SU-DHL-6 (cell line): ENCODE results near the gene DDX52.

Experiments
- H2AFZ ChIP-seq: fragments of 200-600 bp; sonication (generic); 2 replicates; pipeline ENCODE4 v1.6.1; 2014; ENCODE audit warnings: low read depth, mild to moderate bottlenecking, moderate library complexity, mixed read lengths, antibody characterized with exemption, low read length; ENCODE audit not compliant: severe bottlenecking
- H3F3A ChIP-seq: fragments of 200-600 bp; shearing (Covaris generic); 2 replicates; pipeline ENCODE4 v1.6.0; 2016; ENCODE audit warnings: antibody characterized with exemption, mild to moderate bottlenecking; ENCODE audit not compliant: insufficient read depth
- H3K27ac ChIP-seq: fragments of 200-600 bp; sonication (generic); 2 replicates; pipeline ENCODE4 v1.5.1; 2016; ENCODE audit warnings: low read depth, mild to moderate bottlenecking, low read length, moderate library complexity, mixed read lengths
- H3K27me3 ChIP-seq: fragments of 200-600 bp; sonication (generic), shearing (Covaris generic); 2 replicates; pipeline ENCODE4 v1.6.0; 2014; ENCODE audit warnings: mild to moderate bottlenecking, low read length
- H3K36me3 ChIP-seq: fragments of 200-600 bp; sonication (generic); 2 replicates; pipeline ENCODE4 v1.6.1; 2014; ENCODE audit warnings: mild to moderate bottlenecking, low read length, mixed read lengths
- H3K4me2 ChIP-seq: fragments of 300-600, 200-600 bp; shearing (Covaris generic), sonication (generic); 2 replicates; pipeline ENCODE4 v1.6.0; 2014; ENCODE audit warnings: low read length, low read depth, mild to moderate bottlenecking; ENCODE audit not compliant: poor library complexity, severe bottlenecking
- H3K4me3 ChIP-seq: fragments of 200-600 bp; sonication (generic); 2 replicates; pipeline ENCODE4 v1.5.1; 2014; ENCODE audit warnings: antibody characterized with exemption, low read length, mild to moderate bottlenecking, mixed read lengths; ENCODE audit not compliant: insufficient read depth, poor library complexity, severe bottlenecking
- H3K79me2 ChIP-seq: fragments of 200-600 bp; sonication (generic); 2 replicates; pipeline ENCODE4 v1.6.1; 2014; ENCODE audit warnings: mild to moderate bottlenecking, low read length, moderate library complexity; ENCODE audit not compliant: insufficient read depth
- H3K9ac ChIP-seq: fragments of 200-600 bp; sonication (generic); 2 replicates; pipeline ENCODE4 v1.7.0; 2014; ENCODE audit warnings: mild to moderate bottlenecking, low read length
- H3K9me2 ChIP-seq: fragments of 200-600 bp; sonication (generic); replicated peaks from 2 replicates; pipeline ENCODE4 v1.6.1; 2014; ENCODE audit warnings: low read length; ENCODE audit not compliant: insufficient read depth
- H3K9me3 ChIP-seq: fragments of 200-600 bp; sonication (generic); 2 replicates; pipeline ENCODE4 v1.6.1; 2014; ENCODE audit warnings: low read length, mixed read lengths; ENCODE audit not compliant: insufficient read depth
- H4K20me1 ChIP-seq: fragments of 200-600 bp; sonication (generic); 2 replicates; pipeline ENCODE4 v1.6.1; 2014; ENCODE audit warnings: low read depth, mild to moderate bottlenecking, antibody characterized with exemption, low read length, moderate library complexity, mixed read lengths
- EZH2phosphoT487 ChIP-seq: fragments of 200-600 bp; sonication (generic), shearing (Covaris generic); conservative IDR thresholded peaks from 2 replicates; pipeline ENCODE4 v1.6.1; 2018; ENCODE audit warnings: mild to moderate bottlenecking, antibody characterized with exemption, low read length, moderate library complexity, mixed read lengths
- TF ChIP-seq, protein P1 (sequence below): fragments of 200-600 bp; sonication (generic); IDR thresholded peaks from one replicate; pipeline ENCODE4 v1.5.1; 2017; ENCODE audit warnings: antibody characterized with exemption, mild to moderate bottlenecking, low read length, moderate library complexity; ENCODE audit not compliant: insufficient read depth, poor library complexity, severe bottlenecking

Gene DDX52

DNA sequence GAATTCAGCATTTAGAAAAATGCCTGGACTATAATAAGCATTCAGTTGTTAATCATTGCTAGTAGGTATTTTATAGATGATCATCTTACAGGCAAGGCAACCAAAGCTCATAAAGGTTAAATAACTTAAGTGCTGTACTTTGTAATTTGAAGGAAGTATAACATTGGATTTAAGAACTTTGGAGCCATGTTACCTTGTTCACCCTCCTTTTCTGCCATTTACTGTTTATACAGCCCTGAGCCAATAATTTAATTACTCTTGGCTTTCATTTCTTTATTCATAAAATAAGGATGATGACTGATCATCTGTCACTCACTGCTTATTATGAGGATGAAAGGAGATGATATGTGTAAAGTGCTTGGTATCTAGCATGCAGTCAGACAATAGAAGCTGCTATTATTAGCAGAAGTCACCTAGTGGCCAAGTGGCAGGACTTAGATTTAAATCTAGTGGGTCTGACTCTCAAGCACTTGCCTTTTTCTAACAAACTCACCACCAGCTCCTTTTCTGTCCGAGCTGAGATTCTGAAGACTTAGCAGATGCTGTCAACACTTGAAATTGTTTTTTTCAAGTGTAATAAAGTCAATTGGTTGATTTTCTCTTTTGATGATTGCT lies 18.3 kb upstream of the DDX52 start:
- Histone ChIP-seq H3K27ac (no peak overlapping the region), H3K79me2 (no peaks in the 10 kb centered on the region), H3K9me3 (no peaks in the 10 kb centered on the region), H3F3A (no peaks in the 10 kb centered on the region), H2AFZ (no peak overlapping the region), H3K27me3 (no peaks in the 10 kb centered on the region), H3K4me3 (no peak overlapping the region), H3K9ac (no peak overlapping the region), H4K20me1 (no peaks in the 10 kb centered on the region), H3K4me2 (no peak overlapping the region), H3K36me3 (no peaks in the 10 kb centered on the region), H3K9me2 (no peaks in the 10 kb centered on the region)
- TF ChIP-seq, protein P1, sequence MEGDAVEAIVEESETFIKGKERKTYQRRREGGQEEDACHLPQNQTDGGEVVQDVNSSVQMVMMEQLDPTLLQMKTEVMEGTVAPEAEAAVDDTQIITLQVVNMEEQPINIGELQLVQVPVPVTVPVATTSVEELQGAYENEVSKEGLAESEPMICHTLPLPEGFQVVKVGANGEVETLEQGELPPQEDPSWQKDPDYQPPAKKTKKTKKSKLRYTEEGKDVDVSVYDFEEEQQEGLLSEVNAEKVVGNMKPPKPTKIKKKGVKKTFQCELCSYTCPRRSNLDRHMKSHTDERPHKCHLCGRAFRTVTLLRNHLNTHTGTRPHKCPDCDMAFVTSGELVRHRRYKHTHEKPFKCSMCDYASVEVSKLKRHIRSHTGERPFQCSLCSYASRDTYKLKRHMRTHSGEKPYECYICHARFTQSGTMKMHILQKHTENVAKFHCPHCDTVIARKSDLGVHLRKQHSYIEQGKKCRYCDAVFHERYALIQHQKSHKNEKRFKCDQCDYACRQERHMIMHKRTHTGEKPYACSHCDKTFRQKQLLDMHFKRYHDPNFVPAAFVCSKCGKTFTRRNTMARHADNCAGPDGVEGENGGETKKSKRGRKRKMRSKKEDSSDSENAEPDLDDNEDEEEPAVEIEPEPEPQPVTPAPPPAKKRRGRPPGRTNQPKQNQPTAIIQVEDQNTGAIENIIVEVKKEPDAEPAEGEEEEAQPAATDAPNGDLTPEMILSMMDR = no peak
- no peak for TF ChIP-seq EZH2phosphoT487

- Histone ChIP-seq H3K9ac (no peak overlapping the region), H3K36me3 (no peaks in the 10 kb centered on the region), H3K9me3 (no peaks in the 10 kb centered on the region), H3K27me3 (no peaks in the 10 kb centered on the region), H3F3A (no peaks in the 10 kb centered on the region), H4K20me1 (no peaks in the 10 kb centered on the region), H2AFZ (no peak overlapping the region), H3K27ac (no peak overlapping the region), H3K4me2 (no peak overlapping the region), H3K79me2 (no peaks in the 10 kb centered on the region), H3K4me3 (no peak overlapping the region), H3K9me2 (no peaks in the 10 kb centered on the region)
- no peak for TF ChIP-seq EZH2phosphoT487
- TF ChIP-seq, protein P1 = no peak
These were observed 16.7 kb upstream of the DDX52 start for GRCh38 chr17:37659925-37660324.

GRCh38 chr17:37657202-37657601 lies 14.0 kb upstream of the DDX52 start:
- Histone ChIP-seq H3K79me2 (no peaks in the 10 kb centered on the region), H3K4me3 (no peak overlapping the region), H3K27ac (no peak overlapping the region), H3K27me3 (no peaks in the 10 kb centered on the region), H3K9me3 (no peaks in the 10 kb centered on the region), H3K9me2 (no peaks in the 10 kb centered on the region), H2AFZ (no peak overlapping the region), H3K4me2 (no peak overlapping the region), H3K36me3 (no peaks in the 10 kb centered on the region), H3K9ac (no peak overlapping the region), H3F3A (no peaks in the 10 kb centered on the region), H4K20me1 (no peaks in the 10 kb centered on the region)
- TF ChIP-seq, protein P1 = no peak
- TF ChIP-seq EZH2phosphoT487 = no peak

DNA sequence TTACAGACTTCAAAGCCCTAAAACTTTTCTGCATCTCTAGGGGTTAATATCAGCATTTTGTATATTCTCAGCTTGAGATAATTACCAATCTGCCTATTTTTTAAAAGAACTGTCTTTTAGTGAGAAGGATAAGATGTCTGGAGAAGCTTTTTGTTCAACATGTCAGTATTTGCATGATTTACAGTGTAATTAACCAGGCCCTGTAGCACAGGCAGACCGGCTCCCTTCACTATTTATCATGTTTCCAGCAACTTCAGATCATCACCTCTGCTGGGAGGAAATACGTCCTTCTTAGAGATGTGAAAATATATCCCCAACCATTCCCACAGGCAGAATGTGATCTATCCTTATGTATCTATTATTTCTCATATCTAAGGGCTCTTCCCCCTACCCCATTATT lies 8.6 kb upstream of the DDX52 start:
- no peak overlapping the region for H3K9ac ChIP-seq
- H3K27ac ChIP-seq = no peak overlapping the region
- H3K36me3 ChIP-seq = no peaks in the 10 kb centered on the region
- H3K79me2 ChIP-seq = no peaks in the 10 kb centered on the region
- no peaks in the 10 kb centered on the region for H3K9me2 ChIP-seq
- H3K4me2 ChIP-seq = no peak overlapping the region
- TF ChIP-seq, protein P1 = no peak
- TF ChIP-seq EZH2phosphoT487 = no peak
- H3F3A ChIP-seq = no peaks in the 10 kb centered on the region
- H3K27me3 ChIP-seq = no peaks in the 10 kb centered on the region
- no peaks in the 10 kb centered on the region for H4K20me1 ChIP-seq
- no peak overlapping the region for H2AFZ ChIP-seq
- no peaks in the 10 kb centered on the region for H3K9me3 ChIP-seq
- H3K4me3 ChIP-seq = no peak overlapping the region
